ENCODE data around the gene TMTC2. TPM values are rescaled to one million over a fixed set of nuclear protein-coding genes. Genes with fewer than 3 reads are reported as not detected.

Gene TMTC2
- total RNA-seq, 5 donors from 2014 or later (not counting 1 experiment from before 2014, with no cell fraction given) = 3.6 to 5.4 (median 4.4) TPM

GRCh38 chr12:82688596-82688995 is 1.9 kb downstream of the TMTC2 start:
- Histone ChIP-seq H3K36me3 (ENCODE audit: control insufficient read depth in 2 of 2, extremely low read depth in 1 of 2, insufficient read depth in 1 of 2, low read length in 1 of 2) (no peaks in the 10 kb centered on the region), H3K27ac (ENCODE audit: low read length) (no peak overlapping the region), H3K4me1 (ENCODE audit: control insufficient read depth in 1 of 2, extremely low read depth in 1 of 2, insufficient read depth in 2 of 2, low read length in 2 of 2) (peaks cover 10 to 14% of the 10 kb centered on the region in 2 experiments), H3K27me3 (replicated peaks in 1 of 2; ENCODE audit: control insufficient read depth in 2 of 2, extremely low read depth in 1 of 2, insufficient read depth in 2 of 2, low read length in 1 of 2) (peaks cover 0 to 3% of the 10 kb centered on the region in 2 experiments), H3K9me3 (no peaks in the 10 kb centered on the region), H3K4me3 (ENCODE audit: control insufficient read depth in 1 of 2, extremely low read depth in 1 of 2, low read length in 1 of 2) (no peak overlapping the region)
- Mint-ChIP-seq H3K4me1 (peaks cover 16 to 26% (median 19%) of the 10 kb centered on the region in 3 donors), H3K9me3 (no peaks in the 10 kb centered on the region), H3K4me3 (peak overlapping the region in 2 of 3 donors; percentile 13 to 98), H3K27ac (no peak overlapping the region), H3K27me3 (no peaks in the 10 kb centered on the region), H3K36me3 (peaks cover 6% of the 10 kb centered on the region)
- 88% methylated on average over 3 of the region's 7 CpGs for WGBS (ENCODE audit: insufficient coverage)
- CTCF ChIA-PET = no interaction called here
- ATAC-seq (replicated peaks in 1 of 4) (no peak), DNase-seq (no peak)
- POLR2A ChIA-PET = no interaction called here

DNA sequence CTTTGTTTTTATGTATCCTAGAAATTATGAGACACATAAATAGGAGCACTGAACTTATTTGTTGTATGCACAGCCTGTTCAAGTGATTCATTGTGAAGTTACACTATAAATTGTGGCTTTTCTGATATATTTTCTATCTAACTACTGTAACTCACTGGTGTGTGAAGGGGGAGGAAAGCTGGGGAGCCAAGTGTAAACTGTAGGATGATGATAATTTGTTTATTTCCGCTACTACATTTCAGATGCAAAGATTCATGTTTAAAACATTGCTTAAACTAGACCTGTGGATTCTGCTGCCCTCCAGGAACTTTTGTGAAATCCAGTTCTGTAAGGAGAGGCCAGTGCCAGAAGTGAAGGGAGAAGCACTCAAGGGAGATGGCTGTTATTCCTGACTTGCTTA is 3.3 kb downstream of the TMTC2 start:
- POLR2A ChIA-PET = no interaction called here

DNA sequence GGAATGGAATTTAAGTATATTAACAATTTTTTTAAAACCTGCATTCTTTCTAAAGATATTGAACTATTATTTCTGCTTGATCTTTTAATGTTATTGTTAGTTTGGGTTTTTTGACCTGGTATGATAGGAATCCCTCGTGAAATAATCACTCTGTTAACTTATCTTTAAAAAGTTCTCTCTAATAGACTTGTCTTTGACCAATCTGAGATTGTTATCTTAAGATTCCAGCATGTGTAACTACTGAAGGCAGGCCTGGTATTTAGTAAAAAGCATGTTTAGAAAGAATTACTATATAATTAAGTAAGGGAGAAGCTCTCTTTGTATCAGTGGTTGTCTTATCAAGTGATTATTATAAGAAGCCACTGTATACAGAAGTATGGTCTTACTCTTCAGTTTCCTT is 4.8 kb downstream of the TMTC2 start:
- no peak overlapping the region for H3K4me3 ChIP-seq (ENCODE audit: control insufficient read depth in 1 of 2, extremely low read depth in 1 of 2, low read length in 1 of 2)
- no peaks in the 10 kb centered on the region for H3K9me3 ChIP-seq
- Mint-ChIP-seq H3K9me3 (no peaks in the 10 kb centered on the region), H3K27me3 (no peaks in the 10 kb centered on the region), H3K27ac (no peak overlapping the region), H3K4me3 (no peak overlapping the region), H3K36me3 (peaks cover 6% of the 10 kb centered on the region), H3K4me1 (peaks cover 14 to 16% (median 16%) of the 10 kb centered on the region in 3 donors)
- no peak for DNase-seq
- no CpG with 5 or more reads among the region's 1 CpG for WGBS (ENCODE audit: insufficient coverage)
- H3K36me3 ChIP-seq (ENCODE audit: control insufficient read depth in 2 of 2, extremely low read depth in 1 of 2, insufficient read depth in 1 of 2, low read length in 1 of 2) = no peaks in the 10 kb centered on the region
- ChIA-PET POLR2A (interaction anchor here in 1 of 2 donors (0.6 kb wide), 1 partner anchor 403 kb away, joined by 7 read pairs; no protein-coding TSS in a partner anchor), CTCF (no interaction called here)
- no peak for ATAC-seq (replicated peaks in 1 of 4)
- H3K27ac ChIP-seq (ENCODE audit: low read length) = no peak overlapping the region
- H3K27me3 ChIP-seq (replicated peaks in 1 of 2; ENCODE audit: control insufficient read depth in 2 of 2, extremely low read depth in 1 of 2, insufficient read depth in 2 of 2, low read length in 1 of 2) = no peaks in the 10 kb centered on the region
- H3K4me1 ChIP-seq (ENCODE audit: control insufficient read depth in 1 of 2, extremely low read depth in 1 of 2, insufficient read depth in 2 of 2, low read length in 2 of 2) = peaks cover 8 to 10% of the 10 kb centered on the region in 2 experiments

More for the DNA sequence above, 3.3 kb downstream of the TMTC2 start:
- CTCF ChIA-PET = no interaction called here
- Histone ChIP-seq H3K9me3 (no peaks in the 10 kb centered on the region), H3K36me3 (ENCODE audit: control insufficient read depth in 2 of 2, extremely low read depth in 1 of 2, insufficient read depth in 1 of 2, low read length in 1 of 2) (no peaks in the 10 kb centered on the region), H3K27ac (ENCODE audit: low read length) (no peak overlapping the region), H3K4me1 (ENCODE audit: control insufficient read depth in 1 of 2, extremely low read depth in 1 of 2, insufficient read depth in 2 of 2, low read length in 2 of 2) (peaks cover 10 to 14% of the 10 kb centered on the region in 2 experiments), H3K27me3 (replicated peaks in 1 of 2; ENCODE audit: control insufficient read depth in 2 of 2, extremely low read depth in 1 of 2, insufficient read depth in 2 of 2, low read length in 1 of 2) (no peaks in the 10 kb centered on the region), H3K4me3 (ENCODE audit: control insufficient read depth in 1 of 2, extremely low read depth in 1 of 2, low read length in 1 of 2) (no peak overlapping the region)
- H3K9me3 Mint-ChIP-seq = no peaks in the 10 kb centered on the region
- no peak for ATAC-seq (replicated peaks in 1 of 4)
- H3K4me3 Mint-ChIP-seq = no peak overlapping the region
- DNase-seq = no peak
- H3K27me3 Mint-ChIP-seq = no peaks in the 10 kb centered on the region
- peaks cover 16 to 26% (median 19%) of the 10 kb centered on the region in 3 donors for H3K4me1 Mint-ChIP-seq
- no peak overlapping the region for H3K27ac Mint-ChIP-seq
- WGBS (ENCODE audit: insufficient coverage) = no CpG with 5 or more reads among the region's 1 CpG
- H3K36me3 Mint-ChIP-seq = peaks cover 6% of the 10 kb centered on the region

DNA sequence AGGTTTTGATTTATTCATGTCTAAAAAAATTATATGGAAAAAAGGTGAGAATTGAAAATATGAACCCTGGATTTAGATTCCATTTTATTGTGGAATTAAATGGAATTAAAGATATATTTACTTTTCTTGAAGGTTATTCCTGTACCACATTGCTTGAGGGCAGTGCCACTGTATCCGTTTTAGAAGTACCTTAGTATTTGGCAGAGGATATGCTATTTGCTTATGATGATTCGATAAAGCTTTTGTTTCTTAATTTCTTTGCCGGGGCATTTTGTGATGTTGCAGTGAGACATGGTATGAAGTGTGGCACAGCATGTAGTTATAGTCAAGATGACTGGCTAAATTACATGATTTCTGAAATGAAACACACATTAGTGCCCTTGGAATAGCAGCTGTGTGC is 7.6 kb downstream of the TMTC2 start:
- H3K4me3 Mint-ChIP-seq = no peak overlapping the region
- Histone ChIP-seq H3K4me3 (ENCODE audit: control insufficient read depth in 1 of 2, extremely low read depth in 1 of 2, low read length in 1 of 2) (no peak overlapping the region), H3K27me3 (replicated peaks in 1 of 2; ENCODE audit: control insufficient read depth in 2 of 2, extremely low read depth in 1 of 2, insufficient read depth in 2 of 2, low read length in 1 of 2) (no peaks in the 10 kb centered on the region), H3K9me3 (no peaks in the 10 kb centered on the region), H3K27ac (ENCODE audit: low read length) (no peak overlapping the region), H3K4me1 (ENCODE audit: control insufficient read depth in 1 of 2, extremely low read depth in 1 of 2, insufficient read depth in 2 of 2, low read length in 2 of 2) (no peaks in the 10 kb centered on the region), H3K36me3 (ENCODE audit: control insufficient read depth in 2 of 2, extremely low read depth in 1 of 2, insufficient read depth in 1 of 2, low read length in 1 of 2) (no peaks in the 10 kb centered on the region)
- 100% methylated on average over 2 of the region's 3 CpGs for WGBS (ENCODE audit: insufficient coverage)
- peaks cover 6% of the 10 kb centered on the region for H3K36me3 Mint-ChIP-seq
- no peaks in the 10 kb centered on the region for H3K9me3 Mint-ChIP-seq
- ChIA-PET CTCF (interaction anchor here (0.6 kb wide), 3 partner anchors 8 to 9 kb away, joined by 3 to 4 read pairs (median 4); no protein-coding TSS in a partner anchor), POLR2A (interaction anchor here in 1 of 2 donors (0.6 kb wide), 2 partner anchors 18 to 251 kb away, joined by 3 to 5 read pairs; no protein-coding TSS in a partner anchor)
- ATAC-seq (replicated peaks in 1 of 4) = no peak
- H3K4me1 Mint-ChIP-seq = peaks cover 0 to 2% (median 0%) of the 10 kb centered on the region in 3 donors
- DNase-seq = no peak
- H3K27me3 Mint-ChIP-seq = no peaks in the 10 kb centered on the region
- H3K27ac Mint-ChIP-seq = no peak overlapping the region

- DNase-seq (no peak), ATAC-seq (replicated peaks in 1 of 4) (no peak)
- no peak overlapping the region for H3K27ac ChIP-seq (ENCODE audit: low read length)
- Mint-ChIP-seq H3K36me3 (peaks cover 6% of the 10 kb centered on the region), H3K9me3 (no peaks in the 10 kb centered on the region), H3K4me1 (no peaks in the 10 kb centered on the region), H3K27ac (no peak overlapping the region), H3K27me3 (no peaks in the 10 kb centered on the region), H3K4me3 (no peak overlapping the region)
- H3K9me3 ChIP-seq = no peaks in the 10 kb centered on the region
- ChIA-PET CTCF (no interaction called here), POLR2A (no interaction called here)
- no peaks in the 10 kb centered on the region for H3K36me3 ChIP-seq (ENCODE audit: control insufficient read depth in 2 of 2, extremely low read depth in 1 of 2, insufficient read depth in 1 of 2, low read length in 1 of 2)
- 100% methylated on average over 1 of the region's 2 CpGs for WGBS (ENCODE audit: insufficient coverage)
- H3K4me1 ChIP-seq (ENCODE audit: control insufficient read depth in 1 of 2, extremely low read depth in 1 of 2, insufficient read depth in 2 of 2, low read length in 2 of 2) = no peaks in the 10 kb centered on the region
- no peaks in the 10 kb centered on the region for H3K27me3 ChIP-seq (replicated peaks in 1 of 2; ENCODE audit: control insufficient read depth in 2 of 2, extremely low read depth in 1 of 2, insufficient read depth in 2 of 2, low read length in 1 of 2)
- no peak overlapping the region for H3K4me3 ChIP-seq (ENCODE audit: control insufficient read depth in 1 of 2, extremely low read depth in 1 of 2, low read length in 1 of 2)
These were observed 8.3 kb downstream of the TMTC2 start for GRCh38 chr12:82694970-82695369.

- Mint-ChIP-seq H3K4me1 (no peaks in the 10 kb centered on the region), H3K9me3 (no peaks in the 10 kb centered on the region), H3K36me3 (peaks cover 6% of the 10 kb centered on the region), H3K27me3 (no peaks in the 10 kb centered on the region), H3K27ac (no peak overlapping the region), H3K4me3 (no peak overlapping the region)
- ChIA-PET POLR2A (no interaction called here), CTCF (no interaction called here)
- Histone ChIP-seq H3K27ac (ENCODE audit: low read length) (no peak overlapping the region), H3K36me3 (ENCODE audit: control insufficient read depth in 2 of 2, extremely low read depth in 1 of 2, insufficient read depth in 1 of 2, low read length in 1 of 2) (no peaks in the 10 kb centered on the region), H3K27me3 (replicated peaks in 1 of 2; ENCODE audit: control insufficient read depth in 2 of 2, extremely low read depth in 1 of 2, insufficient read depth in 2 of 2, low read length in 1 of 2) (no peaks in the 10 kb centered on the region), H3K4me1 (ENCODE audit: control insufficient read depth in 1 of 2, extremely low read depth in 1 of 2, insufficient read depth in 2 of 2, low read length in 2 of 2) (no peaks in the 10 kb centered on the region), H3K4me3 (ENCODE audit: control insufficient read depth in 1 of 2, extremely low read depth in 1 of 2, low read length in 1 of 2) (no peak overlapping the region), H3K9me3 (no peaks in the 10 kb centered on the region)
- ATAC-seq (replicated peaks in 1 of 4) (no peak), DNase-seq (no peak)
- WGBS (ENCODE audit: insufficient coverage) = 83% methylated on average over 2 of the region's 2 CpGs
These were observed 8.8 kb downstream of the TMTC2 start for GRCh38 chr12:82695531-82695930.

- Mint-ChIP-seq H3K4me1 (no peaks in the 10 kb centered on the region), H3K27me3 (no peaks in the 10 kb centered on the region), H3K9me3 (no peaks in the 10 kb centered on the region), H3K36me3 (peaks cover 6% of the 10 kb centered on the region), H3K4me3 (no peak overlapping the region), H3K27ac (no peak overlapping the region)
- ChIA-PET POLR2A (no interaction called here), CTCF (interaction anchor here in 1 of 2 donors (1.7 kb wide), 1 partner anchor 11 kb away, joined by 9 read pairs; no protein-coding TSS in a partner anchor)
- DNase-seq (no peak), ATAC-seq (replicated peaks in 1 of 4) (no peak)
- Histone ChIP-seq H3K9me3 (no peaks in the 10 kb centered on the region), H3K4me3 (ENCODE audit: control insufficient read depth in 1 of 2, extremely low read depth in 1 of 2, low read length in 1 of 2) (no peak overlapping the region), H3K36me3 (ENCODE audit: control insufficient read depth in 2 of 2, extremely low read depth in 1 of 2, insufficient read depth in 1 of 2, low read length in 1 of 2) (no peaks in the 10 kb centered on the region), H3K4me1 (ENCODE audit: control insufficient read depth in 1 of 2, extremely low read depth in 1 of 2, insufficient read depth in 2 of 2, low read length in 2 of 2) (no peaks in the 10 kb centered on the region), H3K27me3 (replicated peaks in 1 of 2; ENCODE audit: control insufficient read depth in 2 of 2, extremely low read depth in 1 of 2, insufficient read depth in 2 of 2, low read length in 1 of 2) (no peaks in the 10 kb centered on the region), H3K27ac (ENCODE audit: low read length) (no peak overlapping the region)
These were observed 9.8 kb downstream of the TMTC2 start for GRCh38 chr12:82696543-82696942.
